Measurements from ENCODE around the gene DRG1. TPM values are rescaled to one million over a fixed set of nuclear protein-coding genes. Genes with fewer than 3 reads are reported as not detected.

DRG1 gene
- total RNA-seq, 1 experiment from 2014 or later: 75.2 TPM

DNA sequence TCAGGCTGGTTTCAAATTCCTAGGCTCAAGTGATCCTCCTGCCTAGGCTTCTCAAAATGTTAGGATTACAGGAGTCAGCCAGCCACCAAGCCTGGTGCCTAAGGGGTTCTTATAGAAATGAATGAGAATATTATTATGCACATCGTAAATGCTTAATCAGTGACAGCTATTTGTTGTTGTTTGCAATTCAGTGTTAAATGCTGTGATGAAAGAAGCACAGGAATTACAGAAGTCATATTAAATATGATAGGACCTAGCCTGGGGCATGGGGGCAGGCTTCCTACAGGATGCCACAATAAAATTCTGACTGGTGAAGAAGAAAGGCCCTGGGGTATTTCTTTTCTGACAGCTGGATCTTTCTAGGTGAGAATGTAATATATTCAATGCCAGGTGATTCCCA lies 39.4 kb upstream of the DRG1 start:
- H3K4me1 Mint-ChIP-seq (ENCODE audit: low read depth, unreplicated experiment): no peaks in the 10 kb centered on the region
- BruUV-seq (replicated peaks): no TSS peak
- H3K36me3 Mint-ChIP-seq (ENCODE audit: insufficient read depth, unreplicated experiment): no peaks in the 10 kb centered on the region
- TF ChIP-seq, protein P1, sequence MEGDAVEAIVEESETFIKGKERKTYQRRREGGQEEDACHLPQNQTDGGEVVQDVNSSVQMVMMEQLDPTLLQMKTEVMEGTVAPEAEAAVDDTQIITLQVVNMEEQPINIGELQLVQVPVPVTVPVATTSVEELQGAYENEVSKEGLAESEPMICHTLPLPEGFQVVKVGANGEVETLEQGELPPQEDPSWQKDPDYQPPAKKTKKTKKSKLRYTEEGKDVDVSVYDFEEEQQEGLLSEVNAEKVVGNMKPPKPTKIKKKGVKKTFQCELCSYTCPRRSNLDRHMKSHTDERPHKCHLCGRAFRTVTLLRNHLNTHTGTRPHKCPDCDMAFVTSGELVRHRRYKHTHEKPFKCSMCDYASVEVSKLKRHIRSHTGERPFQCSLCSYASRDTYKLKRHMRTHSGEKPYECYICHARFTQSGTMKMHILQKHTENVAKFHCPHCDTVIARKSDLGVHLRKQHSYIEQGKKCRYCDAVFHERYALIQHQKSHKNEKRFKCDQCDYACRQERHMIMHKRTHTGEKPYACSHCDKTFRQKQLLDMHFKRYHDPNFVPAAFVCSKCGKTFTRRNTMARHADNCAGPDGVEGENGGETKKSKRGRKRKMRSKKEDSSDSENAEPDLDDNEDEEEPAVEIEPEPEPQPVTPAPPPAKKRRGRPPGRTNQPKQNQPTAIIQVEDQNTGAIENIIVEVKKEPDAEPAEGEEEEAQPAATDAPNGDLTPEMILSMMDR (IDR thresholded peaks at IDR 0.05; ENCODE audit: unreplicated experiment): no peak
- CTCF ChIA-PET: no interaction called here
- H3K27me3 Mint-ChIP-seq (ENCODE audit: unreplicated experiment): peaks cover 14% of the 10 kb centered on the region
- no peak for DNase-seq
- no peaks in the 10 kb centered on the region for H3K9me3 Mint-ChIP-seq (ENCODE audit: low read depth, unreplicated experiment)
- H3K27ac Mint-ChIP-seq (ENCODE audit: unreplicated experiment): no peak overlapping the region
- no peak overlapping the region for H3K4me3 Mint-ChIP-seq (ENCODE audit: low read depth, unreplicated experiment)
- intact Hi-C loops (cut with micrococcal nuclease; ENCODE audit: unreplicated experiment): no loop called here

DNA sequence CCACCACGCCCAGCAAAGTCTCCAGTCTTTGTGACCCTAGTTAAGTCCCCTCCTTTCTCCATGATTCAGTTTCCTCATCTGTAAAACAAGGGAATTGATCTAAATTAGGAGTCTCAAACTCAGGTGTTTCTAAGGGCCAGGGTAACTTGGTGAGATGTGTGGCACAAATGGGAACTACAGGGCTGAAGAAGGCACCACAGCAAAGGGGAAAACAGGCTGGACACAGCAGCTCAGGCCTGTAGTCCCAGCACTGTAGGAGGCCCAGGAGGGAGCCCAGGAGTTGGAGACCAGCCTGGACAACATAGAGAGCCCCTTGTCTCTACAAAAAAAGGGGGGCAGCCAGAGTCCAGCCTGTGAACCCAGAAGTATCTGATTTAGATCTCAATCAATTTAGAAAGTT lies 37.7 kb upstream of the DRG1 start:
- no TSS peak for BruUV-seq (replicated peaks)

DNA sequence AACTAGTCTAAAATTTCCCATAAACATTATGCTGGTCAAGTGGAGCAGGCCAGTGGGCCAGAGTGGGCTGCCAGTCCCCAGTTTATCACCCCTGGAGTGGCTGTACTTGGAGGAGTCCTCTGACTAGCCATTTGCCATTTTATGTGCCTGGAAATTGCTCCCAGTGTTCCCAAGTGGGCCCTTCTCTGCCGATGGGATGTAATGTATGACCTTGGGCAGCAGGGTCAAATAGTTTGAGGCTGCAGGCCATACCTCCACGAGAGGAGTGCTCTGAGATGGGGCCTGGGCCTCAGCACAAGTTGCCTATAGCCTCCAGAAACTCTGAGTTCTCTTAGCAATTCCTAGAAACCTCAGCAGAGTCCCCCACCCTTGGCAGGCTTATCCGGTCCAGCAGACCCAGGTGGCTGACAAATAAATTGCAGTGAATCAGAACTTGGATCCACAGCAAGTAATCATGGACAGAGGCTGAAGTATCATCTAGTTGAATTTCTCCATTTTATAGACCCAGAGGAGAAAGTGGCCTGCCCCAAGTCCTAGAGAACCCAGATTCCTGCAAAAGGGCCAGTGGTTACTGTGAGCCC lies 35.4 kb upstream of the DRG1 start:
- no peak overlapping the region for H3K27ac Mint-ChIP-seq (ENCODE audit: unreplicated experiment)
- no peaks in the 10 kb centered on the region for H3K4me1 Mint-ChIP-seq (ENCODE audit: low read depth, unreplicated experiment)
- DNase-seq: no peak
- no peaks in the 10 kb centered on the region for H3K27me3 Mint-ChIP-seq (ENCODE audit: unreplicated experiment)
- TF ChIP-seq, protein P1 (IDR thresholded peaks at IDR 0.05; ENCODE audit: unreplicated experiment): no peak
- H3K4me3 Mint-ChIP-seq (ENCODE audit: low read depth, unreplicated experiment): no peak overlapping the region
- intact Hi-C loops (cut with micrococcal nuclease; ENCODE audit: unreplicated experiment): no loop called here
- H3K9me3 Mint-ChIP-seq (ENCODE audit: low read depth, unreplicated experiment): no peaks in the 10 kb centered on the region
- CTCF ChIA-PET: no interaction called here
- H3K36me3 Mint-ChIP-seq (ENCODE audit: insufficient read depth, unreplicated experiment): no peaks in the 10 kb centered on the region
- no TSS peak for BruUV-seq (replicated peaks)

More for the DNA sequence above, 37.7 kb upstream of the DRG1 start:
- DNase-seq: no peak
- Mint-ChIP-seq H3K4me1 (ENCODE audit: low read depth, unreplicated experiment) (no peaks in the 10 kb centered on the region), H3K4me3 (ENCODE audit: low read depth, unreplicated experiment) (no peak overlapping the region), H3K9me3 (ENCODE audit: low read depth, unreplicated experiment) (no peaks in the 10 kb centered on the region), H3K27ac (ENCODE audit: unreplicated experiment) (no peak overlapping the region), H3K27me3 (ENCODE audit: unreplicated experiment) (peaks cover under 1% of the 10 kb centered on the region), H3K36me3 (ENCODE audit: insufficient read depth, unreplicated experiment) (no peaks in the 10 kb centered on the region)
- intact Hi-C loops (cut with micrococcal nuclease; ENCODE audit: unreplicated experiment): no loop called here
- CTCF ChIA-PET: no interaction called here
- TF ChIP-seq, protein P1 (IDR thresholded peaks at IDR 0.05; ENCODE audit: unreplicated experiment): no peak

DNA sequence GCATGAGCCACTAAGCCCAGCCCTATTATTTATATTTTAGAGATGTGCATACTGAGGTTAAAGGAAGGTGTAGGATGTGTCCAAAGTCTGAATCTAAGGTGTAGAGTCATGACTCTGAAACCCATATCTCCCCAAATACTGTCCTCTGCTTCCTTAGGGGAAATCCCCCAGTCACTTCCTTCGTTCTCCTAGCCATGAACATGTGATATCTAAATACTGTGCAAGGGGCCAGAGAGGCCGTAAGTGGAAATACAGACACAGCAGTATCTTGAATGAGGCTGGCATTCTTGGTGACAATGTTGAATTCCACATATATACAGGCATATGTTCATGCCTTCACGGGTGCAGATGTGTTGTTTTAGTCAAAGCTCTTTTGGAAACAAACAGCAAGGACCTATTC lies 32.0 kb upstream of the DRG1 start:
- CTCF ChIA-PET: interaction anchor here (0.7 kb wide), 2 partner anchors 693 to 972 kb away, joined by 3 read pairs; no protein-coding TSS in a partner anchor
- BruUV-seq (replicated peaks): no TSS peak
- Mint-ChIP-seq H3K27me3 (ENCODE audit: unreplicated experiment) (no peaks in the 10 kb centered on the region), H3K4me1 (ENCODE audit: low read depth, unreplicated experiment) (no peaks in the 10 kb centered on the region), H3K27ac (ENCODE audit: unreplicated experiment) (no peak overlapping the region), H3K36me3 (ENCODE audit: insufficient read depth, unreplicated experiment) (no peaks in the 10 kb centered on the region), H3K4me3 (ENCODE audit: low read depth, unreplicated experiment) (no peak overlapping the region), H3K9me3 (ENCODE audit: low read depth, unreplicated experiment) (no peaks in the 10 kb centered on the region)
- intact Hi-C loops (cut with micrococcal nuclease; ENCODE audit: unreplicated experiment): no loop called here
- DNase-seq: no peak
- TF ChIP-seq, protein P1 (IDR thresholded peaks at IDR 0.05; ENCODE audit: unreplicated experiment): no peak

All from Calu3 (cell line).